Activated naive CD4-positive, alpha-beta T cell treated with anti-CD3 and anti-CD28 coated beads for 36 hours (primary cell): ENCODE measurements around the gene RFPL1. TPM values are rescaled to one million over a fixed set of nuclear protein-coding genes. Genes with fewer than 3 reads are reported as not detected.
"Not testable (repeated sequence)": the region's sequence is repeated elsewhere in the genome, so short reads cannot be mapped to it uniquely, and the experiment has no call there.

Source experiments
- CTCF ChIA-PET: fragments of 350-600 bp; sonication (Branson Sonifier 250); formaldehyde crosslinking; loops from one replicate; lab custom pipeline; 2021; ENCODE audit warnings: antibody characterized with exemption; lab: Charles Lee
- DNase-seq: peaks from one replicate; pipeline ENCODE4 v3.0.0-alpha.2; 2020
- H3K27ac Mint-ChIP-seq: one replicate; pipeline ENCODE4 v1.8.0; 2021; ENCODE audit warnings: mild to moderate bottlenecking, mixed read lengths
- H3K27me3 Mint-ChIP-seq: one replicate; pipeline ENCODE4 v1.8.0; 2021; ENCODE audit warnings: low read depth, mixed read lengths
- H3K36me3 Mint-ChIP-seq: one replicate; pipeline ENCODE4 v1.8.0; 2021; ENCODE audit warnings: low read depth, mixed read lengths
- H3K4me1 Mint-ChIP-seq: one replicate; pipeline ENCODE4 v1.8.0; 2021; ENCODE audit warnings: low read depth, mixed read lengths
- H3K4me3 Mint-ChIP-seq: one replicate; pipeline ENCODE4 v1.8.0; 2021; ENCODE audit warnings: mild to moderate bottlenecking, moderate library complexity, mixed read lengths
- H3K9me3 Mint-ChIP-seq: one replicate; pipeline ENCODE4 v1.8.0; 2021; ENCODE audit warnings: mixed read lengths
- intact Hi-C: fragments of 100-400 bp; cut with micrococcal nuclease; formaldehyde crosslinking; loops from one replicate; pipeline ENCODE4 v1.15.1; 2023
- total RNA-seq, 2 experiments: library from RNA; stranded (reverse); gene quantifications; one replicate each; pipeline ENCODE4 v1.2.3, GENCODE V29; 2021

RFPL1 gene
- total RNA-seq, 2 experiments from 2014 or later, result not detected

DNA sequence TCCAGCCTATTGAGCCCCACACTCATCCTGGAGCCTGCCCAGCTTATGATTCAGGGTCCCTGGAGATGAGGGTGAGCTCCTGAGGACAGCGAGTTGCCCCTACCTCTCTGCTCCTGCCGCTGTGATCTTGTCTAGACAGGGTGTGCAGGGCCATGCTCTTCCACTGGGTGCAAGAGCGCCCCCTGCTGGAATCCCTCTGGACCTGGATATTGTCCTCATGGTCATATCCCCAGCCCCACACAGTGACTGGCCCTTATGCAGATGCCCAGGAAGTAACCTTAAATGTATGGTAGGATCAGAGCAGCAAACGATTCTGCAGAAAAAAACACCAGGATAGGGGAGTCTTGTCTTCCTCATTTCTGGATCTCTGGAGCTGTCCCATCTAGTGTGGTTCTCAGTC is 25.6 kb upstream of the RFPL1 start:
- H3K4me3 Mint-ChIP-seq, H3K27ac Mint-ChIP-seq, H3K9me3 Mint-ChIP-seq, intact Hi-C loops, H3K27me3 Mint-ChIP-seq, H3K36me3 Mint-ChIP-seq: not testable (repeated sequence)
- CTCF ChIA-PET, result interaction anchor here (1.1 to 1.6 kb wide), 3 partner anchors 18 to 39 kb away, joined by 3 to 9 read pairs (median 3); no protein-coding TSS in a partner anchor
- DNase-seq, result peak; percentile 27
- peaks cover 14% of the 10 kb centered on the region for H3K4me1 Mint-ChIP-seq

DNA sequence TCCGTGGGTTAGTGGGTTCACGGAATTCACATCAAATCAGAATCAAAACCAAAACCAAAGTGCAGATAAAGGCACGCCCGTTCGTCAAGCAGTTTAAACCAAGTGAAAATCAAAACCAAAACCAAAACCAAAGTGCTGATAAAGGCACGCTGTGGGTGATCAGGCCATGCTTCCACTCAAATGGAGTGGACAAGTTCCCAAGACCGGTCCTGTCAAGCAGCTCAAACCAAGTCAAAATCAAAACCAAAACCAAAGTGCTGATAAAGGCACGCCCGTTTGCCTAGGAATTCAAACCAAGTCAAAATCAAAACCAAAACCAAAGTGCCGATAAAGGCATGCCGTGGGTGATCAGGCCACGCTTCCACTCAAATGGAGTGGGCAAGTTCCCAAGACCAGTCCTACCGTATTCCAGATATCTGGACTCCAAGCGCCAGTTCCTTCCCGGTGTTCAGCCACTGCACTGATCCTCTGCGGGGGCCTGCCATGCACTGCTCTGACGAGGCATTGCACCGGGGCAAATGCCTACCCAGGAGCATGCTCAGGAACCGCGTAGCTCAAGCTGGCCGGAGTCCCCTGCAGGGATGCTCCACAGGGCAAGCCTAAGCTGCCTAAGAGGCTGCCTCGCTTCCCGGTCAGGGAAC is 23.3 kb upstream of the RFPL1 start:
- CTCF ChIA-PET, H3K36me3 Mint-ChIP-seq, H3K27me3 Mint-ChIP-seq, H3K9me3 Mint-ChIP-seq: not testable (repeated sequence)
- DNase-seq, result peak; percentile 70
- intact Hi-C loops, result loop anchor here (1.0 kb wide), 1 partner anchor 20 kb away; no protein-coding TSS in a partner anchor
- peak overlapping the region; percentile 86 for H3K4me3 Mint-ChIP-seq
- peaks cover 14% of the 10 kb centered on the region for H3K4me1 Mint-ChIP-seq
- peak overlapping the region; percentile 89 for H3K27ac Mint-ChIP-seq

DNA sequence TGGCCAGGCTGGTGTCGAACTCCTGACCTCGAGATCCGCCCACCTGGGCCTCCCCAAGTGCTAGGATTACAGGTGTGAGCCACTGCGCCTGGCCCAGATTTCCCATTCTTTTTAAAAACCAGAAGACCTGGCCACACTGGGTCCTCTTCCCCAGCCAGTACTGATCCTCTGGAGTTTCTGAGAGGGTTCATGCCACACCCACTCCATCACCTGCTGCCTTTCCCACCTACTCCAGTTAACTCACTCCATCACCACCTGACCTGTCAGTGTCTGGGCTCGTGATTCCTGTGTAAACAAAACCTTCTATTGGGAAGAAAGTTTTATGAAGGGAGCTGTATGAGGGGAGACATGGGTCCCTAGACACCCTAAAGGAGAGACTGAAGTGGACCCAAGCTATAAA is 19.7 kb upstream of the RFPL1 start:
- intact Hi-C loops, H3K27ac Mint-ChIP-seq, DNase-seq, H3K9me3 Mint-ChIP-seq, H3K27me3 Mint-ChIP-seq, CTCF ChIA-PET, H3K36me3 Mint-ChIP-seq, H3K4me3 Mint-ChIP-seq: not testable (repeated sequence)
- peaks cover 14% of the 10 kb centered on the region for H3K4me1 Mint-ChIP-seq

DNA sequence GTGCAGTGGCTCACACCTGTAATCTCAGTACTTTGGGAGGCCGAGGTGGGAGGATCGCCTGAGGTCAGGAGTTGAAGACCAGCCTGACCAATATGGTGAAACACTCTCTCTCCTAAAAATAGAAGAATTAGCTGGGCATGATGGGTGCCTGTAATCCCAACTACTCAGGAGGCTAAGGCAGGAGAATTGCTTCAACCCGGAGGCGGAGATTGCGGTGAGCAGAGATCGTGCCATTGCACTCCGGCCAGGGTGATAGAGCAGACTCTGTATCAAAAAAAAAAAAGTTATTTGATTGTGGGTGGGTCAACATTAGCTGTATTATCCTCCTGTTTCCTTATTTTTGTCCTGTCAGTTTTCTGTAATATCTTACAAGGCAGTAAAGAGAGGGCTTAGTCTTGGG is 11.9 kb upstream of the RFPL1 start:
- no peaks in the 10 kb centered on the region for H3K36me3 Mint-ChIP-seq
- H3K4me1 Mint-ChIP-seq, result no peaks in the 10 kb centered on the region
- no peak overlapping the region for H3K4me3 Mint-ChIP-seq
- H3K27me3 Mint-ChIP-seq, result peaks cover 3% of the 10 kb centered on the region
- no peak overlapping the region for H3K27ac Mint-ChIP-seq
- CTCF ChIA-PET, result interaction anchor here (0.6 kb wide), 1 partner anchor 1490 kb away, joined by 3 read pairs; no protein-coding TSS in a partner anchor
- no peaks in the 10 kb centered on the region for H3K9me3 Mint-ChIP-seq
- intact Hi-C loops, result no loop called here
- no peak for DNase-seq

DNA sequence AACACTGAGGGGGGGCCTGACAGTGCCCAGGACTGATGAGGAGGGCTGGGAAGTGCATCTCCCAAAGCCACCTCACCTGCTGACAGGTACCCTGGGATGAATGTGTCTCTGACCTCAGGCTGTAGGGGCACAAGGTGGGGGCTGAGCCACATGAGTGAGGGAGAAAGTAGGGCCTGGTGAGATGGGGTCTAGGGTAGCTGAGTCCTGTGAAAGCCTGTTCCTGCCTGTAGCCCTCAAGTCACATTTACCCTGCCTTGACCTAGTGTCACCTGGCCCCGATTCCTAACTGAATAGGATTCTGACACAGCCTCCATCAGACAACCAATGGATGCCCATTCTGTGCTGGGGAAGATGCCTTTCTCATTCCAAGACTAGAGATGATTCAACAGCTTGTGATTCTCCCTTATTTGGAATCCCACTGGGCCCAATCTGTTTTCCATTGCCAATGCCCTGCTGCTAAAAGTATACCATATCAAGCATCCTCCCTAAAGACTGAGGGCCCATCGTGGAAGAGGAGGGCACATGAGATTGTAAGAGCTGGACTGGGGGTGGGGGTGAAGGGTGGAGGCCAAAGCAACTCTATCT is 11.1 kb upstream of the RFPL1 start:
- CTCF ChIA-PET, result no interaction called here
- peaks cover 3% of the 10 kb centered on the region for H3K27me3 Mint-ChIP-seq
- H3K36me3 Mint-ChIP-seq, result no peaks in the 10 kb centered on the region
- no peak overlapping the region for H3K4me3 Mint-ChIP-seq
- H3K27ac Mint-ChIP-seq, result no peak overlapping the region
- H3K9me3 Mint-ChIP-seq, result no peaks in the 10 kb centered on the region
- intact Hi-C loops, result no loop called here
- H3K4me1 Mint-ChIP-seq, result no peaks in the 10 kb centered on the region
- no peak for DNase-seq

DNA sequence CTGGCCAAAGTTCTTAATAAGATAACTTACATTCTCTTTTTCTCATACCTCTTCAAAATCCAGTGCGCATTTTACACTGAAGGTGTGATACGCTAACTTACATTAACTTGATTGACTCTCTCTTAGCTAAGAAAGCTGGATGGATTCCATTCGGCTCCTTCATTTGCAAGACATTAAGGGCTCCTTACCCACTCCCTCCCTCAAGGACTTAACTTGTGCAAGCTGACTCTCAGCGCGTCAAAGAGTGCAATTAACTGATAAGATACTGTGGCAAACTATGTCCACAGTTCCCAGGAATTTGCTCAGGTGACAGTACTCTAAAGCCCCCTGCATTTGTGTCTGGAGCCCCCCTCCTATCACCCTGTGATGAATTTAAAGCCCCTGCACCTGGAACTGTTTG is 6.4 kb upstream of the RFPL1 start:
- intact Hi-C loops, result no loop called here
- Mint-ChIP-seq H3K4me1 (no peaks in the 10 kb centered on the region), H3K9me3 (no peaks in the 10 kb centered on the region), H3K27me3 (peaks cover 10% of the 10 kb centered on the region), H3K4me3 (no peak overlapping the region), H3K36me3 (no peaks in the 10 kb centered on the region), H3K27ac (no peak overlapping the region)
- CTCF ChIA-PET, result interaction anchor here (1.6 kb wide), 1 partner anchor 19 kb away, joined by 3 read pairs; no protein-coding TSS in a partner anchor
- no peak for DNase-seq

DNA sequence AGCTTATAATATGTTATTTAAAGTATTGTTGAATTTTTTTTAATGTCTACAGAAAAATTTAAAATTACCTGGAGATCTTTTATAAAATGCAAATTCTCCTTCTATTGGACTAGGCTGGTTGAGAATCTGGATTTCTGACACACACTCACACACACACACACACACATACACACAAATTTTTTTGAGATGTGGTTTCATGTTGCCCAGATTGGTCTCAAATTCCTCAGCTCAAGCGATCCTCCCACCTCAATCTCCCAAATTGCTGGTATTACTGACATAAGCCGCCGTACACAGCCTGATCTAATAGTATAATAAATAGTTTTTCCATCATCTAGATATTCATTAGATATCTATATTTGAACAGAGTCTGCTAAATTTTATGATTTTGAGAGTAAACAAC is 4.5 kb upstream of the RFPL1 start:
- CTCF ChIA-PET, result interaction anchor here (0.8 to 1.1 kb wide), 2 partner anchors 37 to 41 kb away, joined by 3 read pairs; no protein-coding TSS in a partner anchor
- Mint-ChIP-seq H3K27me3 (peaks cover 10% of the 10 kb centered on the region), H3K27ac (no peak overlapping the region), H3K4me3 (no peak overlapping the region), H3K4me1 (no peaks in the 10 kb centered on the region), H3K9me3 (no peaks in the 10 kb centered on the region), H3K36me3 (no peaks in the 10 kb centered on the region)
- no peak for DNase-seq
- intact Hi-C loops, result no loop called here

DNA sequence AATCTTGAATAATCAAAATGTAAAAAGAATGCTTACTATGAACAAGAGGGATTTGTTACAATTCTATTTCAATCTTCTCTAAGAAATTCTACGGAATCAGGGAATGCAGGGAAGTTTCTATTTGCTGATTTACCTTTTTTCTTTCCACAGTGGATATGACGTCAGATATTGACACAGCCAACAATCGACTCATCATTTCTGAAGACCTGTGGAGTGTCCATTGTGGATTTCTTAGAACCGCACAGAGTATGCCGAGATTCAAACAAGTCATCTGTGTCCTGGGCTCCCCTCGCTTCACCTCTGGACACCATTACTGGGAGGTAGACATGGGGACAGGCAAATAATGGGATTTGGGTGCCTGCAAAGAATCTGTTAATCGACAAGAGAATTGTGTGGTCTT is 4.1 kb upstream of the RFPL1 start:
- no peaks in the 10 kb centered on the region for H3K4me1 Mint-ChIP-seq
- H3K27ac Mint-ChIP-seq, result no peak overlapping the region
- intact Hi-C loops, result no loop called here
- H3K4me3 Mint-ChIP-seq, result no peak overlapping the region
- H3K9me3 Mint-ChIP-seq, result no peaks in the 10 kb centered on the region
- DNase-seq, result no peak
- peaks cover 10% of the 10 kb centered on the region for H3K27me3 Mint-ChIP-seq
- CTCF ChIA-PET, result interaction anchor here (1.1 kb wide), 1 partner anchor 42 kb away, joined by 3 read pairs; no protein-coding TSS in a partner anchor
- H3K36me3 Mint-ChIP-seq, result no peaks in the 10 kb centered on the region

DNA sequence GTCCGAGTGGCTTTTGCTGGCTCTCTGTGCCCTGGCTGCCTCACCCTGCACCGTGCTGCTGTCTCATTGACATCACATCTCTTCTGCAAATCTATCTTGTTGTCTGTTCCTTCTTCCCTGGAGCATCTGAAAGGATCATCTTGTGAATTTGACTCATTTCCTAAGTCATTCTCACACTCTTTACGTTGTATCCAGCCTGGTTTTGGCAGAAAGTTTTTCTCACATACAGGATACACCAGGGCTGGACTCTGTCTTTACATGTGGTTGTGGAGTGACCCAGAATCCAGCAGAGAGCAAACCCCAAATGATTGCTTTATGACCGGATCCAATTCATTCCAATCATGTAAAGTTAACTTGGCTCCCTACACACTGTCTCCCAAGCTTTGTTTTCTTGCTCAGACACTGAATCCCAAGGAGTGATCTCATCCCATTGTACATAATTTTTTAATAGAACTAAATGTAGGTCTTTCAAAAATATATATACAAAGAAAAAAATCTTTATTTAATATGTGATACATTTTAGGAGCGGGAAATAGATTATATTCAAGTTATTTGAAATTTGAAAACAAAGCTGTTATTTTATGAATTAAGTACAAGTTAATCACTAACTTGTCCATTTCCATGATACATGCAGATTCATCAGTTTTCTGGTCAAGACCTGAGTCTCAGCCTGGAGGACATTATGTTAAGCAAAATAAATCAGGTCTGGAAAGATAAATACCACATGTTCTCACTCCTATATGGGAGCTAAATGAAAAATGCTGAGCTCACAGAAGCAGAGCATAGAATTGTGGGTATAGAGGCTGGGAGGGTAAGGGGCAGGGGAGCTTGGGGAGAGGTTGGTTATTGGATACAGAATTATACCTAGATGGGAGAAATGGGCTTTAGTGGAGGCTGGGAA is 2.9 kb upstream of the RFPL1 start:
- Mint-ChIP-seq H3K4me3 (no peak overlapping the region), H3K27ac (no peak overlapping the region), H3K9me3 (no peaks in the 10 kb centered on the region), H3K27me3 (peaks cover 8% of the 10 kb centered on the region), H3K36me3 (no peaks in the 10 kb centered on the region), H3K4me1 (no peaks in the 10 kb centered on the region)
- CTCF ChIA-PET, result interaction anchor here (0.6 kb wide), 1 partner anchor 39 kb away, joined by 3 read pairs; no protein-coding TSS in a partner anchor
- no peak for DNase-seq
- intact Hi-C loops, result no loop called here

DNA sequence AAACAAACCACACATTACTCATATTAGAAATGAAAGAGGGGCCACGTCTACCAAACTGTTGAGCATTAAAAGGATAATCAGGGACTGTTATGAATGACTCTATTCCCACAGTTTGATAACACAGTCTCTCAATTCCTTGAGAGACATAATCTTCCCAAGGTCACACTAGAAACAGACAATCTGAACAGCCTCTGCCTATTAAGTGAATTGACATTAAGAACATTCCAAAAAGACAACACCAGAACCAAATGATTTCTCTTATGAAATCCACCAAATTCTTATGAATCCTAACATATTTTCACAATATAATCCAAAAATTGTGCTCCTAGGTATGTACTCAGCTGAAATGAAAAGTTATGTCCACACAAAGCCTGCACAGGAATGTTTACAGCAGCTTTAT is 4.6 kb downstream of the RFPL1 start:
- no peak for DNase-seq
- Mint-ChIP-seq H3K9me3 (no peaks in the 10 kb centered on the region), H3K36me3 (no peaks in the 10 kb centered on the region), H3K4me1 (no peaks in the 10 kb centered on the region), H3K27ac (no peak overlapping the region), H3K27me3 (no peaks in the 10 kb centered on the region), H3K4me3 (no peak overlapping the region)
- CTCF ChIA-PET, result no interaction called here
- intact Hi-C loops, result no loop called here

DNA sequence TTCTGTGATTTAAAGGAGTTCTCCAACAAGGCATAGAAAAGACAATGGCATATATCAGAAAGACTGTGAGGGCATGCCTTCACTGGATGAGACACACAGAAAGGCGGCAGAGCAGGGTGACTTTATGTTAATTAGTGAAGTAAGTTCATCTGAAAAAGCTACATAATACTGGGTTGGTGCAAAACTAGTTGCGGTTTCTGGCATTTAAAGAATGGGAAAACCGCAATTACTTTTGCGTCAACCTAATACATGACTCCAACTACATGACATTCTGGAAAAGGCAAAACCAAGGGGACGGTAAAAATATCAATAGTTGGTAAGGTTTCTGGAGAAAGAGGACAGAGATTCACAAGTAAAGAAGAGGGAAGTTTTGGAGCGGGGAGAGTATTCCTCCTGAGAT is 5.1 kb downstream of the RFPL1 start:
- Mint-ChIP-seq H3K4me3 (no peak overlapping the region), H3K27me3 (no peaks in the 10 kb centered on the region), H3K9me3 (no peaks in the 10 kb centered on the region), H3K4me1 (no peaks in the 10 kb centered on the region), H3K27ac (no peak overlapping the region), H3K36me3 (no peaks in the 10 kb centered on the region)
- no peak for DNase-seq
- CTCF ChIA-PET, result no interaction called here
- intact Hi-C loops, result no loop called here
